ENCODE data around the gene DGKZ. TPM values are rescaled to one million over a fixed set of nuclear protein-coding genes. Genes with fewer than 3 reads are reported as not detected.

The DGKZ gene
- total and polyA plus RNA-seq, 2 of the 13 experiments (the other 11 are each of a cell fraction or from before 2014, with no cell fraction given) = 15.8 to 20.7 TPM

DNA sequence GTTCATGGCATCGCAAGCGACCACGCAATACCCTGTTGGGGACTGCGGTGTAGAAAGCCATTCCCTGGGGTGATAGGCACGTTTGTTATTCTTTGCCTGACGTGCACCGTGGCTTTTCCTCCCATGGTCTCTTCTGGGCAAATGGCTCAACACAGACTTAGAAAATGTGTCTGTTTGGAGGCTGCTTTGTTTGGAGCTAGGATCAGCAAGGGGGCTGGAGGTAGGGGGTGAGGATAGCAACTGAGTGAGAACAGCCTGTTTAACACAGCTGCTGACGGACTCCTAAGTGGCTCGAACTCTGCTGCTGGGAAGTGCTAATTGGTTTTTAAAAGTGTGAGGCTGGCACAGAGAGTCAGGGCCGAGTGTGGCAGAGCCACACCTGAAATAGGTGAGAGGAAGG is 60.4 kb downstream of the DGKZ start:
- Histone ChIP-seq H3K9me3 (ENCODE audit: low read length) (no peaks in the 10 kb centered on the region), H3K4me1 (ENCODE audit: insufficient read depth, low read length) (no peaks in the 10 kb centered on the region; the same call in 1 of the 2 replicates), H2AFZ (ENCODE audit: low read length) (no peak overlapping the region), H3K9ac (ENCODE audit: insufficient read depth, low read depth, low read length) (no peak overlapping the region), H3K36me3 (replicated peaks in 1 of 2; ENCODE audit: control insufficient read depth in 1 of 2, insufficient read depth in 2 of 2, low read length in 2 of 2) (peaks cover 44 to 74% of the 10 kb centered on the region in 2 experiments), H3K27ac (ENCODE audit: extremely low read length, insufficient read depth, low read length) (no peak overlapping the region), H3K4me2 (ENCODE audit: low read depth, low read length) (no peak overlapping the region), H3K4me3 (replicated peaks in 1 of 3; ENCODE audit: insufficient read depth in 1 of 3, low read depth in 2 of 3, low read length in 3 of 3) (no peak overlapping the region), H4K20me1 (ENCODE audit: insufficient read depth, low read length) (peaks cover 11% of the 10 kb centered on the region; the same call in 1 of the 2 replicates), H3K27me3 (ENCODE audit: control insufficient read depth in 1 of 2, insufficient read depth in 2 of 2, low read length in 2 of 2) (no peaks in the 10 kb centered on the region; a peak in 1 of 5 replicates), H3K79me2 (ENCODE audit: insufficient read depth, low read length) (no peaks in the 10 kb centered on the region)
- FAIRE-seq = no peak
- ATAC-seq = no peak
- DNase-seq (ENCODE audit: low spot score) = no peak
- in situ Hi-C loops (cut with HindIII; ENCODE audit: extremely low pct_ligation_motif_present, low pct_unique_long_range_greater_than_20kb) = no loop called here
- intact Hi-C loops (cut with micrococcal nuclease; ENCODE audit: unreplicated experiment) = loop anchor here (1.0 kb wide), 1 partner anchor 26 kb away; the partner anchor contains the start of gene MDK
- BruUV-seq (replicated peaks) = no TSS peak
- WGBS (ENCODE audit: low lambda C conversion rate) = 97% methylated on average over 10 of the region's 10 CpGs
- ChIA-PET CTCF (ENCODE audit: low intra/inter-chr PET ratio, low total read pairs) (no interaction called here), POLR2A (no interaction called here)
- TF ChIP-seq RXRB (CRISPR knock-in tag; IDR thresholded peaks at IDR 0.05; ENCODE audit: borderline replicate concordance) (no peak), ZNF44 (CRISPR knock-in tag; IDR thresholded peaks at IDR 0.05) (no peak), ZNF609 (CRISPR knock-in tag; IDR thresholded peaks at IDR 0.05; ENCODE audit: borderline replicate concordance) (no peak), HNF4G (IDR thresholded peaks at IDR 0.05; ENCODE audit: borderline replicate concordance, low read depth, low read length) (no peak), HNF4G (CRISPR knock-in tag; IDR thresholded peaks at IDR 0.05; ENCODE audit: borderline replicate concordance, low read depth) (no peak), UBTF (CRISPR knock-in tag; IDR thresholded peaks at IDR 0.05) (no peak), MTA3 (CRISPR knock-in tag; IDR thresholded peaks at IDR 0.05) (no peak), ZNF713 (CRISPR knock-in tag; IDR thresholded peaks at IDR 0.05) (no peak), DNMT3B (CRISPR knock-in tag; conservative IDR thresholded peaks at IDR 0.05) (no peak), ZNF230 (CRISPR knock-in tag; IDR thresholded peaks at IDR 0.05) (no peak), ZSCAN30 (CRISPR knock-in tag; IDR thresholded peaks at IDR 0.05) (no peak), ZSCAN22 (CRISPR knock-in tag; IDR thresholded peaks at IDR 0.05) (no peak), ARNT (IDR thresholded peaks at IDR 0.05) (no peak), CREB1 (IDR thresholded peaks at IDR 0.05) (no peak), CREB1 (CRISPR knock-in tag; IDR thresholded peaks at IDR 0.05) (no peak)
- TF ChIP-seq, protein P1, sequence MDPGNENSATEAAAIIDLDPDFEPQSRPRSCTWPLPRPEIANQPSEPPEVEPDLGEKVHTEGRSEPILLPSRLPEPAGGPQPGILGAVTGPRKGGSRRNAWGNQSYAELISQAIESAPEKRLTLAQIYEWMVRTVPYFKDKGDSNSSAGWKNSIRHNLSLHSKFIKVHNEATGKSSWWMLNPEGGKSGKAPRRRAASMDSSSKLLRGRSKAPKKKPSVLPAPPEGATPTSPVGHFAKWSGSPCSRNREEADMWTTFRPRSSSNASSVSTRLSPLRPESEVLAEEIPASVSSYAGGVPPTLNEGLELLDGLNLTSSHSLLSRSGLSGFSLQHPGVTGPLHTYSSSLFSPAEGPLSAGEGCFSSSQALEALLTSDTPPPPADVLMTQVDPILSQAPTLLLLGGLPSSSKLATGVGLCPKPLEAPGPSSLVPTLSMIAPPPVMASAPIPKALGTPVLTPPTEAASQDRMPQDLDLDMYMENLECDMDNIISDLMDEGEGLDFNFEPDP (CRISPR knock-in tag; conservative IDR thresholded peaks at IDR 0.05) = no peak

Data from HepG2 (cell line).